ENCODE data around the gene CWF19L1. TPM values are rescaled to one million over a fixed set of nuclear protein-coding genes. Genes with fewer than 3 reads are reported as not detected.

The CWF19L1 gene
- total and polyA plus RNA-seq, 2 of the 13 experiments (the other 11 are each of a cell fraction or from before 2014, with no cell fraction given), result 13.6 to 42.1 TPM

GRCh38 chr10:100204370-100204769, 63.1 kb downstream of the CWF19L1 start:
- WGBS (ENCODE audit: low lambda C conversion rate), result 98% methylated on average over 2 of the region's 2 CpGs
- H3K4me1 ChIP-seq (ENCODE audit: insufficient read depth, low read length), result no peaks in the 10 kb centered on the region
- TF ChIP-seq CENPX (CRISPR knock-in tag; IDR thresholded peaks at IDR 0.05), result no peak
- no peak for TF ChIP-seq ZNF547 (CRISPR knock-in tag; IDR thresholded peaks at IDR 0.05)
- BruUV-seq (replicated peaks), result no TSS peak
- H4K20me1 ChIP-seq (ENCODE audit: insufficient read depth, low read length), result no peaks in the 10 kb centered on the region
- H3K79me2 ChIP-seq (ENCODE audit: insufficient read depth, low read length), result no peaks in the 10 kb centered on the region
- no peaks in the 10 kb centered on the region for H3K27me3 ChIP-seq (ENCODE audit: control insufficient read depth in 1 of 2, insufficient read depth in 2 of 2, low read length in 2 of 2)
- H3K36me3 ChIP-seq (replicated peaks in 1 of 2; ENCODE audit: control insufficient read depth in 1 of 2, insufficient read depth in 2 of 2, low read length in 2 of 2), result peaks cover 12 to 58% of the 10 kb centered on the region in 2 experiments
- intact Hi-C loops (cut with micrococcal nuclease; ENCODE audit: unreplicated experiment) (no loop called here), in situ Hi-C loops (cut with HindIII; ENCODE audit: extremely low pct_ligation_motif_present, low pct_unique_long_range_greater_than_20kb) (no loop called here)
- no peak overlapping the region for H2AFZ ChIP-seq (ENCODE audit: low read length)
- FAIRE-seq (no peak), DNase-seq (ENCODE audit: low spot score) (no peak), ATAC-seq (no peak)
- no peak overlapping the region for H3K4me2 ChIP-seq (ENCODE audit: low read depth, low read length)
- no peak overlapping the region for H3K9ac ChIP-seq (ENCODE audit: insufficient read depth, low read depth, low read length)
- H3K27ac ChIP-seq (ENCODE audit: extremely low read length, insufficient read depth, low read length), result no peak overlapping the region
- POLR2A ChIA-PET, result no interaction called here
- CTCF ChIA-PET (ENCODE audit: low intra/inter-chr PET ratio, low total read pairs), result no interaction called here
- no peaks in the 10 kb centered on the region for H3K9me3 ChIP-seq (ENCODE audit: low read length)
- H3K4me3 ChIP-seq (replicated peaks in 1 of 3; ENCODE audit: insufficient read depth in 1 of 3, low read depth in 2 of 3, low read length in 3 of 3), result no peak overlapping the region

- ChIA-PET CTCF (ENCODE audit: low intra/inter-chr PET ratio, low total read pairs) (no interaction called here), POLR2A (no interaction called here)
- BruUV-seq (replicated peaks), result no TSS peak
- no peaks in the 10 kb centered on the region for H4K20me1 ChIP-seq (ENCODE audit: insufficient read depth, low read length)
- H3K79me2 ChIP-seq (ENCODE audit: insufficient read depth, low read length), result no peaks in the 10 kb centered on the region
- H3K27ac ChIP-seq (ENCODE audit: extremely low read length, insufficient read depth, low read length), result no peak overlapping the region
- no peak overlapping the region for H3K9ac ChIP-seq (ENCODE audit: insufficient read depth, low read depth, low read length)
- in situ Hi-C loops (cut with HindIII; ENCODE audit: extremely low pct_ligation_motif_present, low pct_unique_long_range_greater_than_20kb) (no loop called here), intact Hi-C loops (cut with micrococcal nuclease; ENCODE audit: unreplicated experiment) (no loop called here)
- no peaks in the 10 kb centered on the region for H3K27me3 ChIP-seq (ENCODE audit: control insufficient read depth in 1 of 2, insufficient read depth in 2 of 2, low read length in 2 of 2)
- DNase-seq (ENCODE audit: low spot score) (no peak), ATAC-seq (no peak), FAIRE-seq (no peak)
- peaks cover 13 to 61% of the 10 kb centered on the region in 2 experiments for H3K36me3 ChIP-seq (replicated peaks in 1 of 2; ENCODE audit: control insufficient read depth in 1 of 2, insufficient read depth in 2 of 2, low read length in 2 of 2)
- no peaks in the 10 kb centered on the region for H3K4me1 ChIP-seq (ENCODE audit: insufficient read depth, low read length)
- no peak overlapping the region for H3K4me3 ChIP-seq (replicated peaks in 1 of 3; ENCODE audit: insufficient read depth in 1 of 3, low read depth in 2 of 3, low read length in 3 of 3)
- no peaks in the 10 kb centered on the region for H3K9me3 ChIP-seq (ENCODE audit: low read length)
- TF ChIP-seq ZNF350 (CRISPR knock-in tag; IDR thresholded peaks at IDR 0.05; ENCODE audit: borderline replicate concordance, low read depth) (no peak), LCORL (IDR thresholded peaks at IDR 0.05) (no peak), LCORL (CRISPR knock-in tag; IDR thresholded peaks at IDR 0.05) (no peak), GMEB2 (CRISPR knock-in tag; IDR thresholded peaks at IDR 0.05; ENCODE audit: low read depth) (no peak), ZBTB26 (CRISPR knock-in tag; IDR thresholded peaks at IDR 0.05; ENCODE audit: borderline replicate concordance) (no peak), ZNF296 (CRISPR knock-in tag; conservative IDR thresholded peaks at IDR 0.05) (no peak), ZHX1 (CRISPR knock-in tag; IDR thresholded peaks at IDR 0.05; ENCODE audit: low read depth) (no peak), NFRKB (IDR thresholded peaks at IDR 0.05) (no peak), IKZF1 (IDR thresholded peaks at IDR 0.05) (no peak), PCBP2 (optimal IDR thresholded peaks at IDR 0.05; ENCODE audit: low read depth, low read length, poor library complexity, severe bottlenecking) (no peak), ZFP41 (CRISPR knock-in tag; IDR thresholded peaks at IDR 0.05; ENCODE audit: borderline replicate concordance) (no peak), MXD4 (CRISPR knock-in tag; IDR thresholded peaks at IDR 0.05) (no peak), MED13 (CRISPR knock-in tag; IDR thresholded peaks at IDR 0.05) (no peak)
- H3K4me2 ChIP-seq (ENCODE audit: low read depth, low read length), result no peak overlapping the region
- WGBS (ENCODE audit: low lambda C conversion rate), result 94% methylated on average over 2 of the region's 2 CpGs
- H2AFZ ChIP-seq (ENCODE audit: low read length), result no peak overlapping the region
Measured at GRCh38 chr10:100201549-100201948, 65.9 kb downstream of the CWF19L1 start.

All from HepG2 (cell line).